HepG2 (cell line): Measurements from ENCODE around the gene C11orf68. TPM values are rescaled to one million over a fixed set of nuclear protein-coding genes. Genes with fewer than 3 reads are reported as not detected.

ENCODE experiments used
- ARID4A ChIP-seq: sonication (generic); formaldehyde crosslinking; IDR thresholded peaks from 2 replicates; pipeline ENCODE4 v1.5.0; 2020; ENCODE audit warnings: mild to moderate bottlenecking, missing genetic modification reagents, borderline replicate concordance
- EEA1 ChIP-seq: sonication (generic); formaldehyde crosslinking; IDR thresholded peaks from 2 replicates; pipeline ENCODE4 v1.5.1; 2020; ENCODE audit warnings: mild to moderate bottlenecking, missing genetic modification reagents, borderline replicate concordance
- FOSL2 ChIP-seq: sonication (generic); formaldehyde crosslinking; IDR thresholded peaks from 2 replicates; pipeline ENCODE4 v1.4.0; 2020; ENCODE audit warnings: missing genetic modification reagents
- FOXA1 ChIP-seq, 2 experiments: fragments of 450-650 bp in 1 of 2; sonication (generic) in 1 of 2; formaldehyde crosslinking in 1 of 2; IDR thresholded peaks; 2 replicates each; pipeline versions ENCODE4 v1.4.0 to v1.6.1; 2016 to 2020; ENCODE audit warnings: missing genetic modification reagents in 1 of 2
- FOXA3 ChIP-seq: IDR thresholded peaks from 2 replicates; pipeline ENCODE4 v1.6.1; 2016; ENCODE audit warnings: missing genetic modification reagents, missing compliant biosample characterization
- FOXC1 ChIP-seq: sonication (generic); formaldehyde crosslinking; IDR thresholded peaks from 2 replicates; pipeline ENCODE4 v1.8.0; 2022; ENCODE audit warnings: mild to moderate bottlenecking, missing genetic modification reagents, borderline replicate concordance
- KDM3A ChIP-seq: IDR thresholded peaks from 2 replicates; pipeline ENCODE4 v1.6.1; 2018; ENCODE audit warnings: low read depth, missing compliant biosample characterization
- KDM4B ChIP-seq: sonication (generic); formaldehyde crosslinking; IDR thresholded peaks from 2 replicates; pipeline ENCODE4 v1.4.0; 2020; ENCODE audit warnings: missing genetic modification reagents
- MAFF ChIP-seq: IDR thresholded peaks from 2 replicates; pipeline ENCODE4 v1.6.1; 2011; ENCODE audit warnings: low read depth, low read length, improper control_type of control experiment
- MEIS1 ChIP-seq: sonication (generic); formaldehyde crosslinking; IDR thresholded peaks from 2 replicates; pipeline ENCODE4 v1.9.0; 2021; ENCODE audit warnings: mild to moderate bottlenecking, missing genetic modification reagents, moderate library complexity, borderline replicate concordance
- MNT ChIP-seq: fragments of 450-650 bp; IDR thresholded peaks from 2 replicates; pipeline ENCODE4 v1.6.1; 2016
- PTBP1 ChIP-seq: fragments of 200-400 bp; formaldehyde crosslinking; IDR thresholded peaks from 2 replicates; pipeline ENCODE4 v1.6.1; 2018; ENCODE audit warnings: low read length, low read depth; ENCODE audit not compliant: poor library complexity, severe bottlenecking
- RELA ChIP-seq: sonication (generic); formaldehyde crosslinking; IDR thresholded peaks from 2 replicates; pipeline ENCODE4 v1.4.0; 2020; ENCODE audit warnings: missing genetic modification reagents
- SALL1 ChIP-seq: sonication (generic); formaldehyde crosslinking; IDR thresholded peaks from 2 replicates; pipeline ENCODE4 v1.8.0; 2022; ENCODE audit warnings: mild to moderate bottlenecking, missing genetic modification reagents
- SAP130 ChIP-seq: IDR thresholded peaks from 2 replicates; pipeline ENCODE4 v1.6.1; 2016; ENCODE audit warnings: low read depth
- TFDP1 ChIP-seq: IDR thresholded peaks from 2 replicates; pipeline ENCODE4 v1.6.1; 2016; ENCODE audit warnings: missing compliant biosample characterization, missing genetic modification reagents, borderline replicate concordance
- TRIM24 ChIP-seq: sonication (generic); formaldehyde crosslinking; IDR thresholded peaks from 2 replicates; pipeline ENCODE4 v1.8.0; 2022; ENCODE audit warnings: mild to moderate bottlenecking, missing genetic modification reagents
- ZFP91 ChIP-seq: sonication (generic); formaldehyde crosslinking; IDR thresholded peaks from 2 replicates; pipeline ENCODE4 v1.9.0; 2022; ENCODE audit warnings: missing genetic modification reagents, mild to moderate bottlenecking, borderline replicate concordance
- ZKSCAN5 ChIP-seq: sonication (generic); formaldehyde crosslinking; IDR thresholded peaks from 2 replicates; pipeline ENCODE4 v1.5.1; 2020; ENCODE audit warnings: mild to moderate bottlenecking, missing genetic modification reagents
- ZNF543 ChIP-seq: sonication (generic); formaldehyde crosslinking; IDR thresholded peaks from 2 replicates; pipeline ENCODE4 v1.4.0; 2020; ENCODE audit warnings: mild to moderate bottlenecking, missing genetic modification reagents
- ZNF724P ChIP-seq: sonication (generic); formaldehyde crosslinking; IDR thresholded peaks from 2 replicates; pipeline ENCODE4 v1.8.0; 2022; ENCODE audit warnings: missing genetic modification reagents, borderline replicate concordance
- ZNF777 ChIP-seq: sonication (generic); formaldehyde crosslinking; IDR thresholded peaks from 2 replicates; pipeline ENCODE4 v1.4.0; 2020; ENCODE audit warnings: missing genetic modification reagents
- polyA plus RNA-seq, 8 experiments: library from polyadenylated mRNA; depleted of rRNA in 3 of 8; stranded (reverse) in 7 of 8; unstranded in 1 of 8; fragments of >200 nt; fragmentation: Illumina TruSeq in 4 of 8; extraction: Trizol in 4 of 8; gene quantifications; 2 replicates each; pipeline versions ENCODE4 v1.2.1 to v1.2.3, GENCODE V29; 2011 to 2016; ENCODE audit warnings: low read depth in 4 of 8, missing spikeins in 1 of 8, mixed read lengths in 1 of 8; ENCODE audit not compliant: insufficient read depth in 1 of 8
- total RNA-seq, 5 experiments: library from RNA; depleted of rRNA; stranded (reverse); fragments of >200 nt; fragmentation: Illumina TruSeq; extraction: Trizol; gene quantifications; 2 replicates each; pipeline ENCODE4 v1.2.3, GENCODE V29; 2016; ENCODE audit warnings: low read depth in 1 of 5

The C11orf68 gene
- total and polyA plus RNA-seq, 2 of the 13 experiments (the other 11 are each of a cell fraction or from before 2014, with no cell fraction given) = 8.4 to 28.3 TPM

- TF ChIP-seq ZFP91 = peak; percentile 53; the same call in 1 of the 2 replicates
- TF ChIP-seq FOSL2 (CRISPR knock-in tag) = peak; percentile 56; the same call in 1 of the 2 replicates
- TF ChIP-seq ZNF543 = no peak
- TF ChIP-seq MNT = no peak
- TF ChIP-seq TRIM24 (CRISPR knock-in tag) = no peak
- TF ChIP-seq KDM4B (CRISPR knock-in tag) = peak; percentile 72; the same call in 1 of the 2 replicates
- TF ChIP-seq FOXA1 (IDR thresholded peaks at IDR 0.05) = no peak
- TF ChIP-seq FOXA1 (CRISPR knock-in tag; IDR thresholded peaks at IDR 0.05) = peak; percentile 48; the same call in 1 of the 2 replicates
- no peak for TF ChIP-seq ZNF777 (CRISPR knock-in tag)
- peak; percentile 73; the same call in 1 of the 2 replicates for TF ChIP-seq KDM3A (CRISPR knock-in tag)
- no peak for TF ChIP-seq ZKSCAN5 (CRISPR knock-in tag)
- no peak for TF ChIP-seq FOXC1 (CRISPR knock-in tag)
- TF ChIP-seq EEA1 (CRISPR knock-in tag) = no peak
- TF ChIP-seq ARID4A (CRISPR knock-in tag) = peak; percentile 37; the same call in 1 of the 2 replicates
- TF ChIP-seq PTBP1 = no peak
- peak; percentile 74 for TF ChIP-seq SALL1 (CRISPR knock-in tag)
- no peak for TF ChIP-seq RELA (CRISPR knock-in tag)
- no peak for TF ChIP-seq MEIS1 (CRISPR knock-in tag)
- 0 out of 2 replicates have a peak, but pooled peaks have one; percentile 46 for TF ChIP-seq ZNF724P (CRISPR knock-in tag)
- TF ChIP-seq SAP130 (CRISPR knock-in tag) = peak; percentile 66
- no peak for TF ChIP-seq FOXA3 (CRISPR knock-in tag)
- TF ChIP-seq TFDP1 (CRISPR knock-in tag) = peak; percentile 31; the same call in 1 of the 2 replicates
- no peak for TF ChIP-seq MAFF
Measured at GRCh38 chr11:65884716-65885092, 34.2 kb downstream of the C11orf68 start (continued).
